Chondrocyte (in vitro differentiated cells): Measurements from ENCODE around the gene PRMT7. TPM values are rescaled to one million over a fixed set of nuclear protein-coding genes. Genes with fewer than 3 reads are reported as not detected.
"Not testable (repeated sequence)": the region's sequence is repeated elsewhere in the genome, so short reads cannot be mapped to it uniquely, and the experiment has no call there.

Experiments used
- DNase-seq: peaks from one replicate; pipeline ENCODE4 v3.0.0; 2021; ENCODE audit warnings: mixed read lengths, low spot score
- H3K27ac Mint-ChIP-seq: one replicate; pipeline ENCODE4 v1.8.0; 2021; ENCODE audit warnings: mild to moderate bottlenecking, moderate library complexity, mixed read lengths; ENCODE audit not compliant: unreplicated experiment
- H3K27me3 Mint-ChIP-seq: 2 replicates; pipeline ENCODE4 v1.8.0; 2021; ENCODE audit warnings: low read depth, mixed read lengths
- H3K36me3 Mint-ChIP-seq: 2 replicates; pipeline ENCODE4 v1.8.0; 2021; ENCODE audit warnings: low read depth, mixed read lengths
- H3K4me1 Mint-ChIP-seq: 2 replicates; pipeline ENCODE4 v1.8.0; 2021; ENCODE audit warnings: low read depth, mild to moderate bottlenecking, mixed read lengths
- H3K4me3 Mint-ChIP-seq: one replicate; pipeline ENCODE4 v1.8.0; 2021; ENCODE audit warnings: mild to moderate bottlenecking, moderate library complexity, mixed read lengths; ENCODE audit not compliant: unreplicated experiment
- H3K9me3 Mint-ChIP-seq: 2 replicates; pipeline ENCODE4 v1.8.0; 2021; ENCODE audit warnings: low read depth, mixed read lengths
- CTCF ChIP-seq: fragments of 200-600 bp; sonication (generic); IDR thresholded peaks from 2 replicates; pipeline ENCODE4 v1.5.0; 2021; ENCODE audit warnings: antibody characterized with exemption, mild to moderate bottlenecking, moderate library complexity
- total RNA-seq: library from RNA; stranded (reverse); gene quantifications from 3 replicates; pipeline ENCODE4 v1.2.1, GENCODE V29; 2021

PRMT7 gene
- total RNA-seq, 1 donor from 2014 or later: 26.7 TPM

DNA sequence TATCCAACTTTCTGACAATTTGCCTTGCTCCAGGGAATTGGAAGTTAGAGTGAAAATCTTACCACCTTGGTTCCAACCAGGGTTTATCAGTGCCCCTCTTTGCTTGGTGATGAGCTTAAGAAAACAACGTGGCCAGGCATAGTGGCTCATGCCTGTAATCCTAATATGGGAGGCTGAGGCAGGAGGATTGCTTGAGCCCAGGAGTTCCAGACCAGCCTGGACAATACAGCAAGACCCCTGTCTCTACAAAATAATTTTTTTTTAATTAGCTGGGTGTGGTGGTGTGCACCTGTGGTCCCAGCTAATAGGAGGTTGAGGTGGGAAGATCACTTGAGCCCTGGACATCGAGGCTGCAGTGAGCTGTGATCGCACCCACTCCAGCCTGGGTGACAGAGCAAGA is 25.1 kb upstream of the PRMT7 start:
- DNase-seq: no peak
- no peak overlapping the region for H3K27ac Mint-ChIP-seq
- peaks cover 19% of the 10 kb centered on the region for H3K36me3 Mint-ChIP-seq
- no peaks in the 10 kb centered on the region for H3K27me3 Mint-ChIP-seq
- no peak for TF ChIP-seq CTCF
- H3K4me3 Mint-ChIP-seq: no peak overlapping the region
- H3K9me3 Mint-ChIP-seq: no peaks in the 10 kb centered on the region
- peaks cover 40% of the 10 kb centered on the region for H3K4me1 Mint-ChIP-seq

GRCh38 chr16:68286153-68287074 is 24.4 kb upstream of the PRMT7 start:
- H3K4me3 Mint-ChIP-seq: no peak overlapping the region
- peaks cover 40% of the 10 kb centered on the region for H3K4me1 Mint-ChIP-seq
- no peaks in the 10 kb centered on the region for H3K9me3 Mint-ChIP-seq
- peaks cover 24% of the 10 kb centered on the region for H3K36me3 Mint-ChIP-seq
- peak overlapping the region; percentile 14 for H3K27ac Mint-ChIP-seq
- DNase-seq: no peak
- no peak for TF ChIP-seq CTCF
- H3K27me3 Mint-ChIP-seq: no peaks in the 10 kb centered on the region

DNA sequence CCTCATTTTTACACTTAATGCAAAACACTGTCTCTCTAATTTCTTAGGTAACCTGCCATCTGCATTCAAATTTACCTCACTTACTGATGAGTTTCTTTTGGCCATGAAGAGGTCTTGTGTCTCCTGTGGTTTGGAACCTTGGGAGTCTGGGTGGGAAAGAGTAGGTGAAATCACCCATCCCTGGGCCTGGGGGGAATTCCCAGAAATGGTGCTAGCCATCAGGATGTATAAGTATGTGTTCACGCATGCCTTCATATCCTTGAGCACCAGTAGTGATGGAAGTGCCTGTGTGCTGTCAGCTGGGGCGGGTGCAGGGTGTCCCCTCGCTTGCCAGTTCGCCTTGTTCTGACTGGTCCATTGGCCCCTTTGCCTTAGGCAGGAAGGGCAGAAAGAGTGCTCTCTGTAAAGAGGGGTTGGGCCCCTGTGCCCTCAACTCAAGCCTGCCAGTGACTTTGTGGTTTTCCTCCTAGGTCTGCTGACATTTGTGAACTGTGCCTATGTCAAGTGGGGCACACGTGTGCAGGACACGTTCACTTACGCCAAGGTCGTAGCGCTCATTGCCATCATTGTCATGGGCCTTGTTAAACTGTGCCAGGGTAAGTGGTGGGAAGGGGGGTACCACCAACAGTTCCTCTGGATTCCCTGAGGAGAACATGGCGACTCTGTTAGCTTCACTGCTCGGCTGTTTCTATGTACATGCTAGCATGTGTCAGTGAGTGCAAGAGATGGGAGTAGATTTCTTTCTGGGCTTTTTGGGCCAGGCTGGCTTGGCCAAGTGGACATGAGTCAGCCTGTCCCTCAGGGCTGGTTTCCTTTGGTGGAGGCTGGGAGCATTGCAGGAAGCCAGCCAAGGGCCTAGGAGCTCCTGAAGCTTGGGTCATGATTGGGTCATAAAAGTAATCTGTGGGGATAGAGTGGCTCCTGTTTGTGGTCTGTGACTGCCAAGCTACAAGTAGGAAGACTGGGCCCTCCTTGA is 23.3 kb upstream of the PRMT7 start:
- H3K27ac Mint-ChIP-seq: peak overlapping the region; percentile 72
- no peak for TF ChIP-seq CTCF
- no peak for DNase-seq
- H3K4me3 Mint-ChIP-seq: no peak overlapping the region
- peaks cover 23% of the 10 kb centered on the region for H3K36me3 Mint-ChIP-seq
- peaks cover 40% of the 10 kb centered on the region for H3K4me1 Mint-ChIP-seq
- H3K9me3 Mint-ChIP-seq: no peaks in the 10 kb centered on the region
- H3K27me3 Mint-ChIP-seq: no peaks in the 10 kb centered on the region

GRCh38 chr16:68288252-68288650 is 22.6 kb upstream of the PRMT7 start:
- no peak for TF ChIP-seq CTCF
- H3K27ac Mint-ChIP-seq: peak overlapping the region; percentile 72
- H3K27me3 Mint-ChIP-seq: no peaks in the 10 kb centered on the region
- H3K4me1 Mint-ChIP-seq: peaks cover 40% of the 10 kb centered on the region
- H3K9me3 Mint-ChIP-seq: no peaks in the 10 kb centered on the region
- H3K4me3 Mint-ChIP-seq: no peak overlapping the region
- no peak for DNase-seq
- H3K36me3 Mint-ChIP-seq: peaks cover 26% of the 10 kb centered on the region

DNA sequence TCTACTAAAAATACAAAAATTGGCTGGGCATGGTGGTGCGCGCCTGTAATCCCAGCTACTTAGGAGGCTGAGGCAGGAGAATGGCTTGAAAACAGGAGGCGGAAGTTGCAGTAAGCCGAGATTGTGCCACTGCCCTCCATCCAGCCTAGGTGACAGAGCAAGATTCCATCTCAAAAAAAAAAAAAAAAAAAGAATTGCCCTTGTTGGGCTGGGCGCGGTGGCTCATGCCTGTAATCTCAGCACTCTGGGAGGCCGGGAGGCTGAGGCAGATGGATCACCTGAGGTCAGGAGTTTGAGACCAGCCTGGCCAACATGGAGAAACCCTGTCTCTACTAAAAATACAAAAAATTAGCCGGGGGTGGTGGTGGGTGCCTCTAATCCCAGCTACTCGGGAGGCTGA is 22.0 kb upstream of the PRMT7 start:
- H3K27me3 Mint-ChIP-seq, DNase-seq, H3K9me3 Mint-ChIP-seq, H3K4me3 Mint-ChIP-seq, H3K27ac Mint-ChIP-seq: not testable (repeated sequence)
- Mint-ChIP-seq H3K4me1 (peaks cover 40% of the 10 kb centered on the region), H3K36me3 (peaks cover 27% of the 10 kb centered on the region)
